GM18520 (cell line): ENCODE data around the gene FADS3.

Experiments used
- ATAC-seq: cut with Tn5 transposase; IDR thresholded peaks from one replicate; pipeline ENCODE4 v1.9.1; 2021; ENCODE audit not compliant: unreplicated experiment

The FADS3 gene

DNA sequence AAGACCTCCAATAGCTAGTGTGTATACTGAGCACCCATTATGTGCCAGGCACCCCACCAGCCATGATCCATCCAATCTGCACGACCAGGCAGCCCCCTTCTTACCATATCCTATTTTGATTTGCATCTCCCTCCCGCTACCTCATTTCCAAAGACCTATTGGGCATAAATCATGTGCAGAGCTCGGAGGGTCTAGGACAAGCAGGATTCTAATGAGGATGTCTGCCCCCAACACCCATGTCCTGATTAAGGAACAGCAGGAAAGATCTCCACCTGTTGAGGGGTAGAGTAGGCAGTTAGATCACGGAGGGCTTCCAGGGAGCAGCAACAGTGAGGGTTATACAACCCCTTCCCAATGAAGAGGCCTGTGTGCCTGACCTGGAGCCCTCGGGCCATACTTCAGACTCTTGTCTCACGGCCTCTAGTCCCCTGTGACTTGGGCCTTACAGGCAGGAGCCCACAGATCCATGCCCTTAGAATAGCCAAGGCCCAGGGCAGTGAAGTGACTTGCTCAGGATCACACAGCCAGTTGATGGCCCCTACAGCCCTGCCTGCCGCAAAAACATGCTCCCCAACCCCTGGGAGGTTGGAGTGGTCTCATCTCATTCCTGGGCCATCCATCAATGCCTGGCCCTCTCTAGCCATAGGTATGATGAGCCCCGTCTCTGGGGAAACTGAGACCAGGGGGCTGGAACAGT lies 22.5 kb upstream of the FADS3 start:
- ATAC-seq = no peak

DNA sequence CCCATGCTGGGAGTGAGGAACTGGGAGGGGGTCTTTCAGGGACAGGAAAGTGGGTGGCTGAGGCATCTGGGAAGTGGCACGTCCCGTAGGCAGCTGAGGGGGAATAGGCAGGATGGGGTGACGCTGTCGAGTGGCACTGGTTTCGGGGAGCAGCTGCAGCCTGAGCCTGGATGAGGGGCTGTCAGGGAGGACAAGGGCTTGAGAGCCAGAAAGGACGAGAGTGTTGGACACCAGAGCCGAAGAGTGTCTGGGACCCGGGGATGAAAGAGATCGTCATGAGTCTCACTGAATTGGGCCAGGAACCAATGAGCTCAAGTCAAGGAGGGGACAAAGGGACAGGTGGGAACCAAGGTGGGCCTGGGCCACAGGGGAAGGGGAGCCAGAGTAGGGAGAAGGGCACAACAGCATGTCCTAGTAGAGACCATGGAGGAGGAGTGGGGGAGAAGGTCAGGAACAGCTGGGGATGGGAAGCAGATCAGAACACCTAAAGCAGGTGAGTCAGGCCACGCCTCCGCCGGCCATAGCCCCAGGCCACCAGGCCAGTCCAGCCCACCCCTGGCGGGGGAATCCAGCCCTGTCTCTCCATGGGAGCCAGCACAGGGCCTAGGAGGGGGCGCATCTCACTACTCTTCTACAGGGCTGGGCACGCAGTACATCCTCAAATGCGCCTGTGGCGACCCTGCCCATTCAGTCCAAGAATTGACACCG lies 21.8 kb upstream of the FADS3 start:
- no peak for ATAC-seq

DNA sequence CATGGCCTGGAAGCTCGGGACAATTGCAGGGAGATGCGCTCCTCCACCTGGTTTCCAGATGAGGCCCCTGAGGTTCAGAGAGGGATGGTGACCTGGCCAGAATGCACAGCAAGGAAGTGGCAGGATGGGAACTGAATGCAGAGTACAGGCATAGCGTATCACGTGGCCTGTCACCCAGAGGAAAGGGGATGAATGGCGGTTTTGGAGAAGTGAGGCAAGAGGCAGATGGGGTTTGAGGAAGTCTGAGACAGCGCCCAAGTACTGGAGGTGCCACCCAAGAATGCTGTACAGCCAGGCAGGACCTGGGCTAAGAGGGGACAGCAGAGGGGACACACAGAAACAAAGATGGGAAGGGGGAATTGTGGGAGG lies 21.2 kb upstream of the FADS3 start:
- ATAC-seq = no peak

DNA sequence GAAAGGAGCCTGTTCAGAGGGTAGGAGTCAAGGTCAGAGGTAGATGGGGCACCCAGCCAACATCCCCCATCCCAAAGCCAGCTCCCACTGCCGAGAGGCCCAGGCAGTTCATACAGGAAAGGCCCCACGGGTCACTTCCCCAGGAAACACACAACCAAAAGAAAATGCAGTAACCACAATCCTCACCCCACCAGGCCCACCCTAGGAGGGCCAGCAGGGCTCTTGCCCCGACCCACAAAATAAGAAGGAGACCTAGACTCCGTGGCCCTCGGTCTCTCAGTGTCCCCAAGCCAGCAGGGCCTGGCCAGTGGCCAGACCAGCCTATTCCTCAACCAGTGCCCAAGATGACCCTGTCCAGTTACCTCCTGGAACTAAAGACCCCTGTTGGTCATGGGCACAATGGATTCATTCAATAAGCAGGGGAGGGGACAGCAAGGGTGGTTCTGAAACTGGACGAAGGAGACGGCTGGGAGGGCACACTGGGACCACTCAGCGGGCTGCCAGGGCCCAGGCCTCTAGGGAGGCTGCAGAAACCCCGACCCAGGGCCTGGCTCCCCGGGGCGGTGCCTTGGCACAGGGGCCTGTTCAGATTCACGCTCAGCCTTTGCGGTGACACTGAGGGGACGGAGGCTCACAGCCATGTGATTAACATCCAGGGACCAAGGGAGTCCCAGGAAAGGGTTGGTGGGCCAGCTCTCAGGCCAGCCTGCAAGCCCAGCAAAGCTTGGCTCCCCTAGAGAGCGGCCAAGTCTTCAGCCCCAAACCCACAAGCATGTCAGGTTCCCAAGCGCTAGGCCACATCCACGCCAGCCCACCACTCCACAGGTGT lies 20.6 kb upstream of the FADS3 start:
- ATAC-seq = no peak

DNA sequence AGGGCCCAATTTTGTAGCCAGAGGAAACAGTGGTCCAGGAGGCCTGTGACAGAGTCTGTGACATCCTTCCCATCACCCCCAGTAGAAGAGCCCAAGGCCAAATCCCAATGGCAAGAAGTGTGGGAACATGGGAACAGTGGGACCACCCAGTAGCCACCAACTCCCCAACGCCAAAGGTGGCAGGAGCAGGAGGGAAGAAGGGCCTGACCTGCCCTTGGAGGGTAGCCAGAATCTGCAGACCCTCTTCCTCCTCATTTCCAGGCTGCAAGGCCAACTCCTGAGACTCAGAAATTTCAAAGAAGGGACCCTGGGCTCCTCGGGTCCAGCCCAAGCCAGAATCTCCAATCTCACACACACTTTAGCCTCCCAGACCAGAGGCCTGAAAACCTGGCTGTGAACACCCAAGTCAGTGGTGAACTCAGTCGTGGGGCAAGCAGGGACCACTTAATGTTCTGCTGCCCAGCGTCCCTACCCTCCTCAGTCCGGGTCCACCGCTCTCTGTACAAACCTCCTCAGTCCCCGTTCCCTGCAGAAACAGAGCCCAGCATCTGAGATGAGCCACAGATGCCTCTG lies 19.9 kb upstream of the FADS3 start:
- ATAC-seq = no peak

DNA sequence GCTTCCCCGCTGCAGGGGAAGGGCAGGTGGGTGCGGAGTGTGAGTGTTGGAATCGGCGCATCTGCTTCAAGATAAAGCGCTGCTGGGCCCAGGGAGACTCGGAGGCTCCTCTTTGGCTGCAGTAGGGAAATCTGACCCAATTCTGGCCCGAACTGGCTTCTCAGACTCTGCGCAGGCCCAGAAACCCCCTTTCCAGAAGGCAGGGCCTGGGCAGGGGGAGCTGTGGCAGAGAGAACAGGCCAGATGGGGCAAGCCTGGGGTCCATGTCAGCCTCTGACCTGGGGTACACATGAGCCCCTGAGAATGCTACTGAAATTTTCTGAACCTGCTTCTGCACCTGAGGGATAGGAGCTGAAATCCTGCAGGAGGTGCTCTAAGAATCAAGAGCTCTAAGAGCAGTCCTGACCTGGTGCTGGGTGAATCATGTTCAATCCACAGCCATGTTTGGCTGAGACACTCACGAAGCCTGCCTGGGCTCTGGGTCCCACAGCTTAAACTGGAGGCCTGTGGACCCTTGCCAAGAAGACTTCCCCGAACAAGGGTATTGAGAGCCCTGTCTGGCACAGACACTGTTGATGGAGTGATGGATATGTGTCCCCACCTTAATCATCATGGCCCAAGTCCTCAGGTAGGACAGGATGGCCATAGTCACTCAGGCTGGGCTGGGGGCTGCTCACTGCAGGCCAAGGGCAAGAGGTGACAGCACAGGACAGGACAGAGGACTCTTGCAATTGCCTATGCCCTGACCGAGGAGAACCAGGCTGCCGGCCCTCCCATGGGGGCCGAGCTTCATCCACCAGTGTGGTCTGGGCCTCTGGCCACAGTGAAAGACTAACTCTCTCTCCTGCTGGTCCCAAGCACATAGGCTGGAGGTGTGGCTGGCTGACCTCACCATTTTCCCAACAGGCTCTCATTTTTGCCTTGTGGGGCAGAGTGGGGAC lies 19.1 kb upstream of the FADS3 start:
- no peak for ATAC-seq

DNA sequence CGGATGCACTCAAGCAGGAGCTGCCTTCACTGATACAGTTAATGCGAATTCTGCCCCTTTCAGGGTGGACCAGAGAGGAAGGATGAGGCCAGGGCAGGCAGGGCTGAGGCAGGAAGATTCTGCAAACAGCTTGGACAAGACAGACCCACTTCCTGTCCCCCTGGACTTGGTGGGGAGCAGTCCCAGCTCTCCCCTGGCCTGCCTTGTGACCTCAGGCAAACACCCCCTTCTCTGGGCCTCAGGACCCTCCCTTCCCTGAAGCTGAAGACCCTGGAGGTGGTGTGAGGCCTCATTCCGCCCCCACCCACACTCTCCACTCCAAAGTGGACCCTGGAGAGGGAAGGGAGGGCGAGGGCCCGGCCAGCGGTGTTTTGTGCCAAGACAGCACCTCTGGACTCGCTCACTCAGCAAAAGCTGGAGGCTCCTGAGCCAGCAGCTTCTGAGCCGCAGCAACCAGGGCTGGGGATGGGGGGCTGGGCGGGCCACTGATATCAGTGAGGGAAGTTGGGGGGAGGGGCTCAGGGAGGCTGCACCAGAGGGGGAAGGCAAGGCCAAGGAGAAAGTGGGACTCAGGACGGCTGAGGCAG lies 17.5 kb upstream of the FADS3 start:
- no peak for ATAC-seq

DNA sequence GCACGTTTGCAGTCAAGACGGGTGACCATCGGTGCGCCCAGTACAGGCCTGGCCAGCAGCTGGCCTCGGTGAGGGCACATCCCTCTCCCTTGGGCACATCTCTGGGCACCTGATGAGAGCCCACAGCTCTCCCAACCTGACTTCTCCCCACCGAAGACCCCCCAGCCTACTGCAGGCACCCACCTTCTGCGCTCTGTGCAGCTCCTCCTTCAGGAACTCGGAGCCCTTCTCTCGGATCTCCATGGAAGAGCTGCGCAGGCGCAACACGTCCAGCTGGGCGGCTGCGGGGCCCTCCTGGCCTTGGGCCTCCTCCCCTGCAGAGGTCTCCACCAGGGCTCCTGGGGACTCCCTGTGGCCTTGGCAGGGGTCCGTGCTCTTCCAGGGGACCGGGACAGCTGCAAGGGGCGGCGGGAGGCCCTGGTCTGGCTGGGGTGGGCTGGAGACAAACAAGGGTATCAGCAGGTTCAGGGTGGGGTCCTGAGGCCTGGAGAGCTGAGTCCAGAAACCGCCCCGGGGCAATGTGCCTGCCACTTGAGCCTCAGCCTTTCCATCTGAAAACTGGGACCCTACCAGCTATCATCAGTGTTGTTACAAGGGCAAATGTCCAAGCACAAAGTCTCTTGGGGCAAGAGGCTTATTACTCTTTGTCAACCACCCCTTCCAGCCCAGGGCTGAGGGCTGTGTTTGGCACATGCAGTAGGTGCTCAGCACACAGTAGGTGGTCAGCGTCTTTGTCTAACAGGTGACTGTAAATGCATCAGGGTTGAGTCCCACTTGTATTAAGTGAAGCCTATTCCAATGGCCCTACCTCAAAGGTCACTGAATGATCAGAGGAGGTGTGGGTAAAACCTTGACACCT lies 16.8 kb upstream of the FADS3 start:
- ATAC-seq = no peak

DNA sequence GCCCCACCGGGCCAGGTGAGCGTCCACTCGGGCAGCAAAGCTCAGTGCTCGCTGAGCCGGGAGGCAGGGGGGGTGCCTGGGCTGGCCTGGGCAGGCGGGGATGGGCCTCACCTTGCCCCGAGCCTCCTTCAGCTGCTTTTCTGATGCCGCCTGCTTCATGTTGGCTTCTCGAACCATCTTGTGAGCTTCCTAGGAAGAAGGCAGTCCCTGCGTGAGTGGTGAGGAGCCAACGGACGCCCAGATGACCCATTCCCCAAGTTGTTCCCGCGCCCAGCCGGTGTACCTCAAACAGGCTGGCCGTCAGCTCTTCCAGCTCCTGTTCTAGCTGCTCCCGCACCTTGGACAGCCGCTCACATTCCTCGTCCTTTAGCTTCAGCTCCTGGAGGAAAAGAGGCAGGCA lies 15.9 kb upstream of the FADS3 start:
- no peak for ATAC-seq

DNA sequence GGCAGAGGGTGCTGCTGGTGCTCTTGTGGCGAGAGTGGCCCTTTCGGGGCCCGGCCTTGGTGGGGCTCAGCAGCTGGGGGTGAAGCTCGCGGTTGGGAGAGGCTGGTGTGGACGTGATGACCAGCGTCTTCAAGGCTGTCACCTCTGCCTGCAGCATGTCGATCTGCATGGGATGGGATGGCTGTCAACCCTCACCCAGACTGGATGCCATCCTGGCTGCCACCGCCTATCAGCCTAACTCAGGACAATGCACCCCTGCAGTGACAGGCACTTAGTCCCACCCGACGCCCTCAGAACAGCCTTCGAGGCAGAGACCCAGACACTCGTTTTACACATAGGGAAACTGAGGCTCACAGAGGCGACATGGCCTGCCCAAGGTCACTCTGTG lies 15.2 kb upstream of the FADS3 start:
- no peak for ATAC-seq

DNA sequence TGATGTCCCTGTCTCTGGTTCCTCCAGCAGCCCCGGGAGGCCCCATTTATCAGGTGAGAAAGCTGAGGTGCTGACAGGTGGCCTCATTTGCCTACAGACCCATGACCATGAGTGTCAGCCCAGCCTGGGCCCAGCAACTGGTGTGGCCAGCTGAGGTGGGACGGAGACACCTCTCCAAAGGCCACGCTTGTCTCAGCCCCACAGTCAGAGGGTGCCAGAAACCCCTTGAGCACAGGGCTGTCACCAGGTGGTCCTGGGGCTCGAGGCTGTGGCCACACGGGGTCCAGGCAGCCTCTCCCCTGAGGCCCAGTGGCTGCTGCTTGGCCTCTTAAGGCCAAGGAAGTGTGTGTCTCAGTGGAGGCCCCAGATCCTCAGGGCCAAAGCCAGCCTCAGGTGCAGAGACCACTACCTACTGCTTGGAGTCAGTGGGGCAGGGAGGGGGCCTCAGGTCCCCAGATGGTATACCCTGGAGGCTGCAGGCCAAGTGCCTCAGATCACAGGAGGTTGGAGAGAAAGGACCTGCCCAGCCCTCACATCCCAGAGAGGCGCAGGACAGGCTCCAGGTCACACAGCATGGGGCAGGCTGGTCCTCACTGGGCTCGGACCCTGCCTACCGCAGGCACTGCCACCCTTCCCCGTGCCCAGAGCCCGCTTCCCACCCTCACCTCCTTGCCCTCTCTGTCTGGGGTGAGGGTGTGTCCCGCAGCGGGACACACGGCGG lies 14.6 kb upstream of the FADS3 start:
- no peak for ATAC-seq

DNA sequence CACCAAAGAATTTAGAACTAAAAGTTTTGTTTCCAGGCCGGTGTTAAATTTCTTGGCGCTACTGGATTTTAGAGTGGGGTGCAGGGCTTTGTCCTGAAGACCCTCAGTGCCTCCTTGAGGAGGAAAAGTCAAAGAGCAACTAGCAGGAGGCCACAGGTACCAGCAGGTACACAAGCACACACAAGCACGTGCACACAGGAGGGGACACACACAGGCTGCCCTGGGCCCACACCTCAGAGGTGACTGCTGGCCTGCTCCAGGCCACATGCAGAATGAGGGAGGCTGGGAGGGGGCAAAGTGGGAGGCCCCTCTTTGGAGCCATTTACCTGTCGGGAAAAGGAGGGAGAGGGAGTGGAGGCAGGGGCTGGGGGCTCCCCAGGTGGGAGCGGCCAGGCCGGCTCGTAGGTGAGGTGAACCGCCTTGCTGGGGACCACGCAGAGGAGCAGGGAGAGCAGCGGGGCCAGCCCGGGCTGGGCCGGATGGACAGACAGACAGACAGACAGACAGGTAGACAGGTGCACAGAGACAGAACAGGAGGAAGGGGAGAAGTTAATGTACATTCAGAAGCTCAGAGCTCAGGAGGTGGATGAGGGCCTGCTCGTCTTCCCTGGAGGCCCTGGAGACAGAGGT lies 13.8 kb upstream of the FADS3 start:
- no peak for ATAC-seq

DNA sequence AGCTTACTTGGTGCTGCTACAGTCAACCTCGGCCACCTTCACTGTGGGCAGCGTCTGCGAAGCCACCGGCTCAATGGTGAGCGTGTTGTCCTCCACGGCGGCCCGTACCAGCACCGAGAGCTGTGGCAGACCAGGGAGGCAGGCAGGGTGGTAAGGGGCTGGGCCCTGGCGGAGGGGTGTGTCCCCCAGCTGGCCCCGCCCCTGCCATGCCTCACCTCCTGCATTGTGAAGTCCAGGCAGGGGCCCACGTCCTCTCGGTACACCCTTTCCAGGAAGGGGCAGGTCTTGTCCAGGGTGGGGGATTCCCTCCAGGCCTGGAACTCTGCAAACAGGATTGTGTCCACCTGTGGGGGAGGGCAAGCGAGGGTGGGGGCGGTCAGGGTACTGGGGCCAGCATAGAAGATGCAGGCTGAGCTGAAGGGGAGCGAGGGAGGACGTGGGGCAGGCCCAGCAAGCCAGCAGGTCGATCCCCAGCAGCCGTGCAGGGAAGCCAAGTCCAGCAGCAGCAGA lies 13.2 kb upstream of the FADS3 start:
- no peak for ATAC-seq

DNA sequence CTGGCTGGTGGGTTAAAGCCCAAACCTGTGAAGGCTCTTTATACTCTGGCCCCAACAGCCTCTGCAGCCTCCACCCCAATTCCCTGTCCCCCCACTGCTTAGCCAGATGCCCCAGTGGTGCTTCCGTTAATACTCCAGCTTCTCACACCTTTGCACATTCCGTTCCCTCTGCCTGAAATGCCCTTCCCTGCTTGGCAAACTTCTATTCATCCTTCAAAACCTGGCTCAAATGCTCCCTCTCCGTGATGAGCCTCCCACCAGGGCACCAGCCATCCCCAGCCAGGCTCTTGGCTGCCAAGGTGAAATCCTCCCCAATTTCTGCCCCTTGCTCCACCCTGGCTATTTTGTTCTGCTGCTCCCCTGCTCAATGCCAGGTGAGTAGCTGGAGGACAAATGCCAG lies 12.5 kb upstream of the FADS3 start:
- ATAC-seq = no peak

DNA sequence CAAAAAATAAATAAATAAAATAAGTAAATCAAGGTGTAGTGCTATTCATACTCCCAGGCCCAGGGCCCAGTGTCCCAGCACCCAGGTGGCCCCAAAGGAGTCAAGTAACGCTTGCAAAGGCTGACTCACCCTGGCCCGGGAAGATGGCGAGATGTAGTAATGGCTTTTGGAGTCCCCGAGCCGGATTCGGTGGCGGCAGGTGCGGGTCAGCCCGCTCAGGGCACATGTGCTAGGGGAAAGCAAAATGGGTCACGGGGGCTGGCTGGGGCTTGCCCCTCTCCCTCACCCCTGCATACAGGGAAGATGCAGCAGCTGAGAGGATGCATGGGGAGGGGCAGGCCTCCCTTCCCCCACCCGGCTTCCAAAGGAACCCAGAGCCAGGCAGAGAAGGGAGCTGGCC lies 11.0 kb upstream of the FADS3 start:
- ATAC-seq = no peak

DNA sequence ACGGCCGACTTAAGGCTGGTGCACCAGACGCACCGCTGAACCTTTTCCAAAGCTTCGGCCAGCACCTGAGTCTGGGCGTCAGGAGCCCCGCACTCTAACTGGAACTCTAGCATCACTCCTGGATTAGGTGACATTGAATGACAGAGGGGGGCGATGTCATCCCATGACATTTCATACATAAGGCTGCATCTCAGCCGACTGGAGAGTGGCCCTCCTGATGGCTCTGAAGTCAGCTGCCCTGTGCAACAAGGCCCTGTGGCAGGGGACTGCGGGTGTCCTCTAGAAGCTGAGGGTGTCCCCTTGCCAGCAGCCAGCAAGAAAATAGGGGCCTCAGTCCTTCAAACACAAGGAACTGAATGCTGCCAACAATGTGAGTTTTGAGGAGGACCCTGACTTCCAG lies 10.1 kb upstream of the FADS3 start:
- ATAC-seq = no peak

DNA sequence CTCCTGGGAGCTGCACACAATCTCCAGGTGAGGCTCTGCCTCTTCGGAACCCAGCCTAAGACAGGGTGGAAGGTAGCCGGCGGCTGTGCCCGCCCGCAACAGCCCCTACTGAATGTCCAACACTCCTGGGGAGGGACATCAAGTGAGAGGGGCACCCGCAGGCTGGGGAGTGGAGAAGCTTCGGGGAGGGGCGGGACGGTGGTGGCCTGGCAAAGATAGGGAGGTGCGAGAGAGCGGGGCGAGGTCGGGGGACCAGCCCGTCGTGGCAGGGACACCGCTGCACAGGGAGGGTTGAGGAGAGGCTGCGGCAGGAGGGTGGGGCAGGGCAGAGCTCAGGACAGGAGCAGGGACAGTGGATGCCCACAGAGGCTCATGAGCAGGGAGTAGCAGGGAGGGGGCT lies 8.9 kb upstream of the FADS3 start:
- ATAC-seq = no peak
